A549 (cell line): Measurements from ENCODE around the gene B4GALT1. TPM values are rescaled to one million over a fixed set of nuclear protein-coding genes. Genes with fewer than 3 reads are reported as not detected.

Source experiments
- ATAC-seq, 2 experiments: fragments of 200-7000 bp in 1 of 2; fragments of >200 bp in 1 of 2; cut with Nextera tagmentation in 1 of 2; cut with Tn5 transposase in 1 of 2; 3 replicates each; pipeline versions ENCODE4 v1.8.0 to v1.9.1; 2018 to 2020; ENCODE audit warnings: mild to moderate bottlenecking in 1 of 2, moderate library complexity in 1 of 2
- CTCF ChIA-PET: fragments of 300-600 bp; sonication (Branson Sonifier 250); formaldehyde crosslinking; extraction: SDS; loops from one replicate; lab custom pipeline; 2021; ENCODE audit warnings: antibody characterized with exemption, inconsistent platforms; lab: Yijun Ruan, JAX
- POLR2A ChIA-PET: fragments of 350-600 bp; formaldehyde crosslinking; extraction: SDS; loops from one replicate; lab custom pipeline; 2021; ENCODE audit warnings: antibody characterized with exemption, inconsistent platforms; lab: Yijun Ruan, JAX
- DNase-seq, 2 experiments: peaks; one replicate each; pipeline versions ENCODE4 v3.0.0 to v3.0.0-alpha.2; 2011 to 2016; ENCODE audit warnings: low read depth in 1 of 2, low spot score in 1 of 2
- FAIRE-seq: peaks from 2 replicates; lab custom pipeline; 2011; peaks lifted over from hg19 to GRCh38; lab: Jason Lieb, UNC
- H3K27ac ChIP-seq, 2 experiments: fragments of >200 bp; sonication (Bioruptor Twin); formaldehyde crosslinking; 3 replicates each; pipeline ENCODE4 v1.5.1; 2016 to 2017
- H3K4me1 ChIP-seq: fragments of >200 bp; sonication (Bioruptor Twin); formaldehyde crosslinking; 3 replicates; pipeline ENCODE4 v1.6.1; 2016
- H3K4me2 ChIP-seq: fragments of >200 bp; sonication (Bioruptor Twin); formaldehyde crosslinking; 3 replicates; pipeline ENCODE4 v1.6.1; 2016
- H3K4me3 ChIP-seq: fragments of >200 bp; sonication (Bioruptor Twin); formaldehyde crosslinking; 3 replicates; pipeline ENCODE4 v1.5.1; 2016
- H3K9me3 ChIP-seq: fragments of >200 bp; sonication (Bioruptor Twin); formaldehyde crosslinking; 3 replicates; pipeline ENCODE4 v1.6.1; 2016
- BHLHE40 ChIP-seq: IDR thresholded peaks from 2 replicates; pipeline ENCODE4 v1.6.1; 2012; ENCODE audit warnings: low read depth, low read length, inconsistent platforms
- CBX2 ChIP-seq: fragments of 200-600 bp; sonication (generic); IDR thresholded peaks from 2 replicates; pipeline ENCODE4 v1.6.1; 2016; ENCODE audit warnings: low read depth, mild to moderate bottlenecking, borderline replicate concordance
- CEBPB ChIP-seq, 2 experiments: fragments of >200 bp in 1 of 2; sonication (Bioruptor Twin) in 1 of 2; formaldehyde crosslinking in 1 of 2; IDR thresholded peaks; 2 replicates each; pipeline ENCODE4 v1.6.1; 2012 to 2016
- CHD4 ChIP-seq: fragments of 200-600 bp; sonication (generic); IDR thresholded peaks from 2 replicates; pipeline ENCODE4 v1.6.1; 2016; ENCODE audit warnings: antibody characterized with exemption, mild to moderate bottlenecking, borderline replicate concordance
- EHMT2 ChIP-seq: fragments of 200-600 bp; sonication (generic); IDR thresholded peaks from 2 replicates; pipeline ENCODE4 v1.6.1; 2016; ENCODE audit warnings: antibody characterized with exemption, low read depth, mild to moderate bottlenecking, moderate library complexity
- ELK1 ChIP-seq: fragments of 150-350 bp; IDR thresholded peaks from 2 replicates; pipeline ENCODE4 v1.6.1; 2014; ENCODE audit warnings: low read depth, mild to moderate bottlenecking, low read length
- EP300 ChIP-seq, 2 experiments: fragments of >200 bp; sonication (Bioruptor Twin); formaldehyde crosslinking; IDR thresholded peaks; 2 replicates in 1 of 2; 3 replicates in 1 of 2; pipeline ENCODE4 v1.6.1; 2016 to 2017
- ESRRA ChIP-seq: fragments of 150-350 bp; IDR thresholded peaks from 2 replicates; pipeline ENCODE4 v1.6.1; 2014; ENCODE audit warnings: mild to moderate bottlenecking, low read length, borderline replicate concordance
- FOXS1 ChIP-seq: fragments of 250-450 bp; sonication (Bioruptor Pico); IDR thresholded peaks from 2 replicates; pipeline ENCODE4 v1.5.0; 2020; ENCODE audit warnings: mild to moderate bottlenecking, moderate library complexity
- HES2 ChIP-seq: fragments of >200 bp; sonication (Bioruptor Twin); formaldehyde crosslinking; IDR thresholded peaks from 2 replicates; pipeline ENCODE4 v1.6.1; 2016
- HMGXB4 ChIP-seq: fragments of 250-450 bp; sonication (Bioruptor Pico); IDR thresholded peaks from 2 replicates; pipeline ENCODE4 v1.5.0; 2021; ENCODE audit warnings: mild to moderate bottlenecking, moderate library complexity, borderline replicate concordance
- HOXA7 ChIP-seq: fragments of 250-450 bp; sonication (Bioruptor Pico); IDR thresholded peaks from 2 replicates; pipeline ENCODE4 v1.5.0; 2020; ENCODE audit warnings: mild to moderate bottlenecking, moderate library complexity
- HOXB13 ChIP-seq: fragments of 250-450 bp; sonication (Bioruptor Pico); IDR thresholded peaks from 2 replicates; pipeline ENCODE4 v1.5.0; 2020; ENCODE audit warnings: low read depth, mild to moderate bottlenecking, moderate library complexity
- JUN ChIP-seq, 2 experiments: fragments of >200 bp; sonication (Bioruptor Twin); formaldehyde crosslinking; IDR thresholded peaks; 2 replicates in 1 of 2; 3 replicates in 1 of 2; pipeline ENCODE4 v1.6.1; 2016 to 2017
- JUNB ChIP-seq: fragments of >200 bp; sonication (Bioruptor Twin); formaldehyde crosslinking; IDR thresholded peaks from 2 replicates; pipeline ENCODE4 v1.6.1; 2016
- MAFK ChIP-seq: fragments of 450-650 bp; IDR thresholded peaks from 2 replicates; pipeline ENCODE4 v1.6.1; 2014; ENCODE audit not compliant: partially characterized antibody
- MAZ ChIP-seq: fragments of 150-350 bp; IDR thresholded peaks from 2 replicates; pipeline ENCODE4 v1.6.1; 2014; ENCODE audit warnings: antibody characterized with exemption, low read depth, low read length, borderline replicate concordance
- MYC ChIP-seq: IDR thresholded peaks from 2 replicates; pipeline ENCODE4 v1.6.1; 2012; ENCODE audit warnings: mild to moderate bottlenecking, inconsistent platforms, low read length, improper control_type of control experiment, borderline replicate concordance
- NPAS2 ChIP-seq: fragments of 250-450 bp; sonication (Bioruptor Pico); IDR thresholded peaks from 2 replicates; pipeline ENCODE4 v1.8.0; 2022; ENCODE audit warnings: mild to moderate bottlenecking, moderate library complexity, borderline replicate concordance
- NR3C1 ChIP-seq: fragments of >200 bp; sonication (Bioruptor Twin); formaldehyde crosslinking; IDR thresholded peaks from 3 replicates; pipeline ENCODE4 v1.6.1; 2017
- PHF8 ChIP-seq: fragments of 200-600 bp; sonication (generic); IDR thresholded peaks from 2 replicates; pipeline ENCODE4 v1.6.1; 2016; ENCODE audit warnings: low read depth, mild to moderate bottlenecking, antibody characterized with exemption, moderate library complexity, borderline replicate concordance
- RAD21 ChIP-seq, 2 experiments: fragments of >200 bp in 1 of 2; sonication (Bioruptor Twin) in 1 of 2; formaldehyde crosslinking in 1 of 2; IDR thresholded peaks in 1 of 2; conservative IDR thresholded peaks in 1 of 2; 2 replicates in 1 of 2; 3 replicates in 1 of 2; pipeline ENCODE4 v1.6.1; 2012 to 2018; ENCODE audit warnings: inconsistent platforms in 1 of 2
- RCOR1 ChIP-seq: fragments of 150-350 bp; IDR thresholded peaks from 2 replicates; pipeline ENCODE4 v1.6.1; 2014; ENCODE audit warnings: antibody characterized with exemption, low read length, low read depth
- RNF2 ChIP-seq: fragments of 200-600 bp; sonication (generic); IDR thresholded peaks from 2 replicates; pipeline ENCODE4 v1.6.1; 2016; ENCODE audit warnings: low read depth, mild to moderate bottlenecking, antibody characterized with exemption, moderate library complexity, borderline replicate concordance
- ZFP36 ChIP-seq: fragments of 450-650 bp; IDR thresholded peaks from 2 replicates; pipeline ENCODE4 v1.6.1; 2014; ENCODE audit warnings: borderline replicate concordance; ENCODE audit not compliant: partially characterized antibody
- ZSCAN20 ChIP-seq: fragments of 250-450 bp; sonication (Bioruptor Pico); IDR thresholded peaks from 2 replicates; pipeline ENCODE4 v1.8.0; 2022; ENCODE audit warnings: mild to moderate bottlenecking, moderate library complexity
- WGBS: methylation state at CpG from one replicate; pipeline ENCODE4 v1.1.6; 2017; ENCODE audit errors: missing lambda C conversion rate; 5-methylcytosine and 5-hydroxymethylcytosine counted together
- polyA plus RNA-seq, 4 experiments: library from polyadenylated mRNA; depleted of rRNA in 3 of 4; stranded (reverse); fragments of >200 nt; fragmentation: RNase III in 1 of 4; extraction: RNeasy Plus Mini Kit Qiagen cat#74134 plus additional on column Dnase treatment in 1 of 4; gene quantifications; 2 replicates in 3 of 4; 3 replicates in 1 of 4; pipeline ENCODE4 v1.2.3, GENCODE V29; 2011 to 2017
- TF ChIP-seq, protein P1 (sequence below): fragments of >200 bp; sonication (Bioruptor Twin); formaldehyde crosslinking; IDR thresholded peaks from 3 replicates; pipeline ENCODE4 v1.6.1; 2016

B4GALT1 gene
- polyA plus RNA-seq, 2 of the 4 experiments (the other 2 are of a cell fraction) = 167 to 180 TPM

- POLR2A ChIA-PET = interaction anchor here (1.2 kb wide), 1 partner anchor 187 kb away, joined by 3 read pairs; the partner anchor contains the start of gene DNAJA1
- FAIRE-seq = no peak
- peak; percentile 18 to 23 for DNase-seq
- Histone ChIP-seq H3K4me2 (peak overlapping the region; percentile 7; the same call in 1 of the 3 replicates), H3K4me3 (no peak overlapping the region), H3K27ac (peak overlapping the region; percentile 18 to 43; a peak in 4 of 6 replicates), H3K9me3 (no peaks in the 10 kb centered on the region), H3K4me1 (peaks cover 11% of the 10 kb centered on the region)
- TF ChIP-seq, protein P1, sequence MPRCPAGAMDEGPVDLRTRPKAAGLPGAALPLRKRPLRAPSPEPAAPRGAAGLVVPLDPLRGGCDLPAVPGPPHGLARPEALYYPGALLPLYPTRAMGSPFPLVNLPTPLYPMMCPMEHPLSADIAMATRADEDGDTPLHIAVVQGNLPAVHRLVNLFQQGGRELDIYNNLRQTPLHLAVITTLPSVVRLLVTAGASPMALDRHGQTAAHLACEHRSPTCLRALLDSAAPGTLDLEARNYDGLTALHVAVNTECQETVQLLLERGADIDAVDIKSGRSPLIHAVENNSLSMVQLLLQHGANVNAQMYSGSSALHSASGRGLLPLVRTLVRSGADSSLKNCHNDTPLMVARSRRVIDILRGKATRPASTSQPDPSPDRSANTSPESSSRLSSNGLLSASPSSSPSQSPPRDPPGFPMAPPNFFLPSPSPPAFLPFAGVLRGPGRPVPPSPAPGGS = no peak
- TF ChIP-seq JUNB (no peak), BHLHE40 (no peak), HOXB13 (CRISPR knock-in tag) (no peak), EHMT2 (no peak), EP300 (IDR thresholded peaks at IDR 0.05) (no peak), ZFP36 (no peak), MYC (no peak), MAFK (peak; percentile 41), RAD21 (conservative IDR thresholded peaks at IDR 0.05 in 1 of 2, IDR thresholded peaks at IDR 0.05 in 1 of 2) (peak in 1 of 2 experiments; percentile 3; a peak in 1 of 5 replicates), PHF8 (no peak), ELK1 (no peak), FOXS1 (no peak), JUN (IDR thresholded peaks at IDR 0.05) (no peak), RNF2 (no peak)
- CTCF ChIA-PET = interaction anchor here (0.9 to 2.6 kb wide), 6 partner anchors 9 to 131 kb away, joined by 3 to 9 read pairs (median 4); no protein-coding TSS in a partner anchor
- ATAC-seq = peak; percentile 55 to 57; a peak in 4 of 6 replicates
- 50% methylated on average over 3 of the region's 3 CpGs for WGBS
Measured at GRCh38 chr9:33211695-33212393, 44.7 kb upstream of the B4GALT1 start.

- H3K9me3 ChIP-seq = no peaks in the 10 kb centered on the region
- 81% methylated on average over 4 of the region's 4 CpGs for WGBS
- H3K27ac ChIP-seq = no peak overlapping the region
- FAIRE-seq (no peak), ATAC-seq (no peak), DNase-seq (no peak)
- no peak overlapping the region for H3K4me2 ChIP-seq
- TF ChIP-seq HOXA7 (CRISPR knock-in tag) = no peak
- TF ChIP-seq ZFP36 = no peak
- H3K4me3 ChIP-seq = no peak overlapping the region
- ChIA-PET POLR2A (no interaction called here), CTCF (interaction anchor here (1.2 kb wide), 1 partner anchor 16 kb away, joined by 4 read pairs; no protein-coding TSS in a partner anchor)
- H3K4me1 ChIP-seq = peaks cover 11% of the 10 kb centered on the region
Measured at GRCh38 chr9:33210006-33210715, 43.0 kb upstream of the B4GALT1 start.

GRCh38 chr9:33209394-33209793, 42.3 kb upstream of the B4GALT1 start:
- Histone ChIP-seq H3K4me1 (peaks cover 11% of the 10 kb centered on the region), H3K4me2 (no peak overlapping the region), H3K4me3 (no peak overlapping the region), H3K9me3 (no peaks in the 10 kb centered on the region), H3K27ac (no peak overlapping the region)
- DNase-seq = no peak
- no peak for FAIRE-seq
- no peak for ATAC-seq
- 88% methylated on average over 1 of the region's 1 CpG for WGBS
- ChIA-PET POLR2A (no interaction called here), CTCF (interaction anchor here (1.2 kb wide), 1 partner anchor 17 kb away, joined by 4 read pairs; no protein-coding TSS in a partner anchor)
- TF ChIP-seq ZSCAN20 = no peak
- no peak for TF ChIP-seq HMGXB4 (CRISPR knock-in tag)
- no peak for TF ChIP-seq NR3C1
- TF ChIP-seq RCOR1 = no peak
- no peak for TF ChIP-seq CHD4
- no peak for TF ChIP-seq MAZ
- no peak for TF ChIP-seq MAFK
- TF ChIP-seq JUN (IDR thresholded peaks at IDR 0.05) = no peak
- TF ChIP-seq ESRRA = no peak
- no peak for TF ChIP-seq CBX2
- no peak for TF ChIP-seq HES2
- TF ChIP-seq NPAS2 (CRISPR knock-in tag) = no peak
- no peak for TF ChIP-seq CEBPB (IDR thresholded peaks at IDR 0.05)
- TF ChIP-seq ZFP36 = no peak
